ENCODE measurements around the gene C1R.
"Not testable (repeated sequence)": the region's sequence is repeated elsewhere in the genome, so short reads cannot be mapped to it uniquely, and the experiment has no call there.

Gene C1R

GRCh38 chr12:7065073-7065623, 27.1 kb downstream of the C1R start:
- no peak for DNase-seq

- no peak for DNase-seq
Measured at GRCh38 chr12:7064516-7064915, 27.7 kb downstream of the C1R start.

GRCh38 chr12:7061596-7061995, 30.6 kb downstream of the C1R start:
- DNase-seq, result no peak

- no peak for DNase-seq
Measured at GRCh38 chr12:7061138-7061537, 31.1 kb downstream of the C1R start.

- DNase-seq, result no peak
Measured at GRCh38 chr12:7060353-7060954, 31.8 kb downstream of the C1R start, which contains the start of gene C1S. TSS of gene C1S (plus strand) at chr12:7060718. CDS start at chr12:7061913, 1,195 bp downstream.

- DNase-seq, result no peak
Measured at GRCh38 chr12:7059780-7060179, 32.5 kb downstream of the C1R start.

GRCh38 chr12:7058850-7059395, 33.3 kb downstream of the C1R start:
- no peak for DNase-seq

GRCh38 chr12:7058163-7058845, 33.9 kb downstream of the C1R start:
- no peak for DNase-seq

- not testable (repeated sequence) for DNase-seq
Measured at GRCh38 chr12:7055736-7056135, 36.5 kb downstream of the C1R start.

GRCh38 chr12:7054925-7055324, 37.3 kb downstream of the C1R start:
- DNase-seq, result no peak

GRCh38 chr12:7049973-7050372, 42.3 kb downstream of the C1R start:
- DNase-seq, result not testable (repeated sequence)

GRCh38 chr12:7049445-7049951, 42.7 kb downstream of the C1R start:
- DNase-seq, result not testable (repeated sequence)

GRCh38 chr12:7047306-7047705, 44.9 kb downstream of the C1R start:
- DNase-seq, result no peak

GRCh38 chr12:7046383-7047105, 45.7 kb downstream of the C1R start:
- DNase-seq, result no peak

- no peak for DNase-seq
Measured at GRCh38 chr12:7045913-7046312, 46.3 kb downstream of the C1R start.

GRCh38 chr12:7042842-7043241, 49.4 kb downstream of the C1R start:
- no peak for DNase-seq

- DNase-seq, result no peak
Measured at GRCh38 chr12:7039403-7039802, 52.8 kb downstream of the C1R start.

GRCh38 chr12:7038591-7038990, 53.7 kb downstream of the C1R start:
- DNase-seq, result no peak

GRCh38 chr12:7037411-7037810, 54.8 kb downstream of the C1R start:
- DNase-seq, result not testable (repeated sequence)

- DNase-seq, result no peak
Measured at GRCh38 chr12:7035463-7035862, 56.8 kb downstream of the C1R start.

GRCh38 chr12:7034464-7034863, 57.8 kb downstream of the C1R start:
- DNase-seq, result no peak

- DNase-seq, result no peak
Measured at GRCh38 chr12:7032990-7033389, 59.3 kb downstream of the C1R start.

GRCh38 chr12:7031306-7031705, 60.9 kb downstream of the C1R start:
- no peak for DNase-seq
